GM19023 (cell line): ENCODE measurements around the gene NRARP.

Source experiments
- ATAC-seq: cut with Tn5 transposase; IDR thresholded peaks from one replicate; pipeline ENCODE4 v1.9.1; 2021; ENCODE audit warnings: mild to moderate bottlenecking, moderate library complexity; ENCODE audit not compliant: unreplicated experiment

The NRARP gene

DNA sequence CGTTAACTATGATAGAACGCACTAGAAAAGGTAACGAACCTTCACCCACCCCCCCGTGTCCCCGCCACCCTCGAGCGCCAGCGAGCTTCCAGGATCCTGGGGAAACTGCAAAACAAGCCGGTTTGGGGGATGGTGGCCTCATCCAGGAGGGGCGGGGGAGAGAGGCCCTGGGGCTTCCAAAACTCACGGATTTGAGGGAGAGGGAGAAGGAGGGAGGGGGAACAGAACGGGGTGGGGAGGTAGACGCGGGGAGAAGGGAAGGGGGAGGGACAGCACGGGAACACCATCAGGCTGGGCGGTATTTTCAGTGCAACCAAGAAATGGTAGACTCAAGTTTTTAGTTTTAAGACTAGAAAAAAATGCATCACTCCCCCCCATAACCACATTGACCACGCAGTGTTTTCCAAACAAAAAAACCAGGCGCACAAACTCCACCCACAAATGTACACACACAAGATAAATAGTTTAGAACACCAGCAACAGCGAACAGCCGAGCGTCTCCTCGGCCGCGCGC lies 1.4 kb downstream of the NRARP start:
- no peak for ATAC-seq

DNA sequence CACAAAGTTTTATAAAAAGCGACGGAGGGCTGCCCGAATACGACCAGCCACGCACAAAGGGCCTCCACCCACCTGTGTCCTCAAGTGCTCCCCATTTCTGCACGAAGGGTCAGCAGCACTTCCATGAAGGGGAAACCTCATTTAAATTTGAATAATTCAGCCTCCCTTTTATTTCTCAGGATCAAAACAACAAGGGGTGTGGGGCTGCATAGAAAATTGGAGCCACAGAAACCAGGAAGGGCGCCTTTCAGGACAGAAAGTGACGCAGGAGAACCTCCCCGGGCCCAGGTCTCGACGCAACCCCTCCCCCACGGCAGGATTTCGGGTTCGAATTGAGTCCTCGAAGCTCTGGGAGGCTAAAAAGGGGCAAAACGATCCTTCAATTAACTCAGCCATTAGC lies 2.1 kb downstream of the NRARP start:
- ATAC-seq: no peak

DNA sequence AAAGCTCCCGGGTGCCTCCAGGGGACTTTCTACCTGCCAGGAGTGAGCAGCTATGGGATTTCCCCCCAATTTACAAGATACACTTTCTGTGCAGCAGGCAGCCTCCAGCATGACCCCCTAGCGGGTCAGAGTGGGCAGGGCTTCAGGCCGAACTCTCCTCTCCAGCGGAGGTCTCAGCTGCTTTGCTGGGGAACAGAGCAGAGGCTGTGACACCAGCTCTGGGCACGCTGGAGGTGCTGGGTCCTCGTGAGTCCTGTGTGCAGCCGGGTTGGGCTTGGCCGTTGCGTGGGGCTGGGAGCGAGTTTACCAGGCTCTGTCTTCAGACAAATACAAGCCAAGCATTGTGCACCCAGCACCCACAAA lies 2.9 kb downstream of the NRARP start:
- ATAC-seq: no peak

DNA sequence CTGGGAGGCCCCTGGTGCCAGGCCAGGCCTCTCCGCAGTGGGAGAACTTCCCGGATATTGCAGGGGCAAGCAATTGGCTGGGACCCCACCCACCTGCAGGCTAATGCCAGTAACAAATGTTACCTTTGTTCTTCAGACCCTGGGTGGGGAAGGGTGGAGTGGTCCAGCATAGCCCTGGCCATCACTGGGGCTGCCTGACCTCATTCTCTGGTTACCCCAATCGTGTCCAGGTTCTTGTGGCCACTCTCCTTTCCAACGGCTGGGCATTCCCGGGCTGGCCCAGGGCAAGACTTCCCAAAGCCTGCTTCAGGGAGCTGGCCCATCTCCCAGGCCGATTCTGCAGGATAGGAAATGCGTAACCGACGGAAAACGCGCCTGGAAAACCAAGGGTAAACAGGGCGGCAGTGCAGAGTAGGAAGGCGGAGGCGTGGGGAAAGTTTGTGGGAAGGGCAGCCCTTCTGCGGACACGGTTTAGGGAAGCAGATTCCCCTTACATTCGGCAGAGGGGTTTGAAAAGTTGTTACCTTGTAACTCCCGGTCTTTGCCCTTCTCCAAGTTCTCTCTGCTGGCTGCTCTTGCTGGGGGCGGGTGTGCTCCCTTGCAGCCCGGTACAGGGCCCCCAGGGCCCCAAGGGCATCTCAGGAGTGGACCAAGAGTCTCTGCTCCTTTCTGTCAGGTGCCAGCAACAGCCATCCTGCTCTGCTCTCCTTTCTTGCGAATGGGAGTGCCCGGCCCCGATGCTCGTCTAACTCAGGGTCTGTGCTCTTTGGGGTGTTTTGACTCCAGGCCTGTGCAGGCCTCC lies 3.5 kb downstream of the NRARP start:
- ATAC-seq: no peak

DNA sequence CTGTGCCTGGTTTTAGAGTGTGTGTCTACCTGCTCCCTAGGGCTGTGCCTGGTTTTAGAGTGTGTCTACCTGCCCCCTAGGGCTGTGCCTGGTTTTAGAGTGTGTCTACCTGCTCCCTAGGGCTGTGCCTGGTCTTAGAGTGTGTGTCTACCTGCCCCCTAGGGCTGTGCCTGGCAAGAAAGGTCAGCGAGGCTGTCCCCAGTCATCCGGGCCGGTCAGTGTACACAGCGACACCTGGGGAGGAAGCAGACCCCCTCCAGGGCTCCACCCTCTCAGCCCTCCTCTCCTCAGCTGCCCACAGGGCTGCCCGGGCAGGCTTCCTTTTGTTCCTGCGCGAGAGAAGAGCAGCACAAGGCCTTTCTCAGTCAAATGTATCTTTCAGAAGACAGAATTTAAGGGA lies 4.1 kb downstream of the NRARP start:
- no peak for ATAC-seq

DNA sequence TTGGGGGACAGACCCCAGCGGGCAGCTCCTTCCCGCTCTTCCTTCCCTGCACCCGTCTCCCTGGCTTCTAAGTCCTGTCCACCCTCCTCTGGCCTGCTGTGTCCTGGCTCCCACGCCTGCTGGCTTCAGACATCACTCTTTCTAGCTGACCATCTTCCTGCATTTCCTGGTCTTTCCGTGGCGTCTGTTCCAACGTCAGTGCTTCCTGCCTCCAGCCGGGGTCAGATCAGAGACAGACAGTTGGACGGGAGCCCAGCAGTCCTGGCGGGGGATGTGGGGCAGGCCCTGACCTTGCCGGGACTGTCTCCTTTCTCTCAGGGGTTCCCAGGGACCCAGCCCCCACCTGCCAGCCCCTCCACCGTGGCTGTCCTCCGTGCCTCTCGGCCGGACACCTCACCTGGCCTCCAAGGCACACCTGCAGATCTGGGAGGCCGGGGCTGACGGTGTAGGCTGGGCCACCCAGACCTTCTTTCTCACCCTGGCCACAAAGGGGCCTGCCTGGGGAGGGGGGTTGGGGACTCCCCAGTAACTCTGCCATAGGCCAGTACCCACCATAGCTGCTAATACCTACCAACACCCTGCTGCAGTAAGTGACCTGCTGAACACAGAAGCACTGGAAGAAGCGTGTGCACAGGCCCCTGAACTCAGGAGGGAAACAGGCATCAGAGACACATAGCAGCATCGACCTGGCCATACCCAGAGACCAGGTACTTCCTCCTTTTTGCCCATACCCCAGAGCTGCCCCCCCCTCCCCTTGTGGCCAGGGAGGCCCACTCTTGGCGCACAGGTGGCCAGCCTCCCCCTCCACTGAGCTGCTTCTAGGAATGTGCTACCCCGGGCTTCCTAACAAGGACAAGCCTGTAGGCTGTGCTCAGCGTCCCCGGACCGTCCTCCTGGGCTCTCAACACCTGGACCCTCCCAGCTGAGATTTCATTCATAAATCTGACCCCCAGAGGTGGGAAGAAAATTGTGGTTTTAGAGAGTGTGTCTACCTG lies 5.1 kb downstream of the NRARP start:
- ATAC-seq: no peak

DNA sequence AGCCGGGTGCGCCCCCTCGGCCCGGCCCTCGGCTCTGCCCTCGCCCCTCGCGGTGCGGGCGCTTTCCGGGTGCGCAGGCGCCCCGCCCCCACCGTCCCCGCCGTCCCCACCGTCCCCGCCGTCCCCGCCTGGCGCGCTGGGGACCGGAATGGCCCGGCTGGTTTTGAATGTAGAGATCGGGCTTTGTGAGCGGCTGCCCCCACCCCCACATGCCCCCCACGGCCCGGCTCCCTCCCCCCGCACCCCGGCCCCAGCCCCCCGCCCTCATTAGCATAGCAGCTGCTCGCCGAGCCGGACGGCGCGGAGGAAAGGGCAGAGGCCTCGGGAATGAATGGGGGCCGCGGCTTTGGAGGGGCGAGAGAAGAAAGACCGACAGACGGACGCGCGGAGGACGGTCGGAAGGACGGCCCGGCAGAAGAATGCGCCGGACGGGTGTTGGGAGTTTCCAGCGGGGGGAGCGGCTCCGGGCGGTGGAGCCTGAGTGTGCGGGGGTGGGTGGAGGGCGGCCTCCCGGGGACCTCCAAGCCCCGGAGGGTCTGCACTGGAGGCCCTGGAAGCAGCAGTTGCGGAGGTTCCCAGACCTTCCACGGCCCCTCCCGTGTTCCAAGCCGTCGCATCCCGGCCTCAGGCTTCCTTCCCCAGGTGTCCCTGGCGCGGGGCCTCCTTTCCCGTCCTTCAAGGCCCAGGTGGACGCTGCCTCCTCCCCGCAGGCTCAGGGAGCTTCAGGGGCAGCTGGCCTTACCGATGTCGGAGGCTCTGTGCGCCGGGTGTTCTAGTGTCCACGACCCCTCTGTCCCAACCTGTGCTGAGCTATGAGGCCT lies 6.0 kb downstream of the NRARP start:
- no peak for ATAC-seq

DNA sequence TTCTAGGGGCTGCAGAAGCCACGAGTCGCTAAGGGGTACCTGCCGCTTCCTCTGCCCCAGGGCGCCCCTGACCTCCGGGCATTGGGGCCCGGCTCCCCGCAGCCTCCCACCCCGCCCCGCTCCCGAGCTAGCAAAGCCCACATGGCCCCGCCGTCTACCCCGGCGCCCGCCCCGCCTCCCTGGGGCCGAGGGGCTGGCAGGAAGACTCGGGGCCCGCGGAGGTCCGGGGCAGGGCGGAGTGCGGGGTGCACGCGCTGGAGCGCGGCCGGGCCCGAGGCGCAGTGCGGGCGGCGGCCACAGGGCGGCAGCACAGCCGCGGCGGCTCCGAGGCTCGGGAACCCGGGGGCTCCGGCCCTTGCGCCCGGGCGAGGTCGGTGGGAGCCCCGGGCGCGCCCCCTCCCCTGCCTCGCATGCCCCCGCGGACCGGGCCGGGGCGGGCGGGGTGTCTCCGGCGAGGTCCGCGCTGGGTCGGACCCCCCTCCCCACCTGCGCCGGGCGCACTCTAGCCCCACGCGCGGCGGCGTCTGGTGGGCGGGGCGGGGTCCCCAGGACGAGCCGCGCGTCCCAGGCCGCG lies 6.7 kb downstream of the NRARP start:
- no peak for ATAC-seq

DNA sequence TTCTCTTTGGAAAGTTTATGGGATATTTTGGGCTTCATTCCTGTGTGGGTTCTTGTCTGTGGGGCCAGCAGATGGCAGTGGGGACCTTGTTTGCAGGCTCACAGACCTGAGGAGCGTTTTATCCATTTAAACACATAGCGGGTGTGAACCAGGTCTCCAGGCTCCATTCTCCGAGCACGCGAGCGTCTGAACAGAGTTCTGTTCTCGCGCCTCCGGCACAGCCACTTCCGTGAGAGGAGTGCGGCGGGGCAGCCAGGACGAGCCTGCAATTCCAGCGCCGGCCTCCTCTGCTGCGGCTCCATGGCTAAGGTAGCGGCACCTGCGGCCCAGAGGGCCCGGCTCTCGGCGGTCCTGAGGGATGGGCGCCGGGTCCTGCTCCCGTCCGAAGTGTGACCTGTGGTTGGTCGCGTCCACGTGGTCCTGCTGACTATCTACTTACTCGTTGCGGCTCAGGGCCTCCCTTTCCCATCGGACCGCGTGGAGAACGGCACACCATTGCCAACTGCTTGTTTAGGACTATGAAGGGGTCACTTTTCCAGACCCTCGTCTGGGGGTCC lies 7.3 kb downstream of the NRARP start:
- no peak for ATAC-seq

DNA sequence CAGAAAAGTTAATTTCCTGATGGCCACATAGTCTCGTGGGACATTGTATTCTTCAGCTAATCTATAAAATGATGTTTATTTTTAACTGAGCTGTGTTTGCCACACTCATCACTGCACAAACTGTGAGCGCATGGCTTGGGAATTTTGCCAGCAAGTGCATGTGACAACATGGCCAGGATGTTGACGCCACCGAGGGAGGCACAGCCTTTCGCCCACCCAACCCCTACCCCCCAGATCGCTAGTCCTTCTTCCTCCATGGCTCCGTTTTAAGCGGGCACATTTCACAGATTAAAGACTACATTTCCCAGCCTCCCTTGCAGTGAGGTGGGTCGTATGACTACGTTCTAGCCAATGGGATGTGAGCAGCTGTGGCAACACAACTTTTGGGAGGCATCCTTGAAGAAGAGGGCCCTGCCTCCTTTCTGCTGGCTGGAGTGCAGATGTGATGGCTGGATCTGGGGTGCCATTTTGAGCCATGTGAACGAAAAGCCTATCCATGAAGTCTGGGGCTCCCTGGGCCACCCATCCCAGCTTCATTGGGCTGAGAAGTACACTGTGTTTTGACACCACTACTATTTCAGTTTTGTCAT lies 7.9 kb downstream of the NRARP start:
- ATAC-seq: no peak

DNA sequence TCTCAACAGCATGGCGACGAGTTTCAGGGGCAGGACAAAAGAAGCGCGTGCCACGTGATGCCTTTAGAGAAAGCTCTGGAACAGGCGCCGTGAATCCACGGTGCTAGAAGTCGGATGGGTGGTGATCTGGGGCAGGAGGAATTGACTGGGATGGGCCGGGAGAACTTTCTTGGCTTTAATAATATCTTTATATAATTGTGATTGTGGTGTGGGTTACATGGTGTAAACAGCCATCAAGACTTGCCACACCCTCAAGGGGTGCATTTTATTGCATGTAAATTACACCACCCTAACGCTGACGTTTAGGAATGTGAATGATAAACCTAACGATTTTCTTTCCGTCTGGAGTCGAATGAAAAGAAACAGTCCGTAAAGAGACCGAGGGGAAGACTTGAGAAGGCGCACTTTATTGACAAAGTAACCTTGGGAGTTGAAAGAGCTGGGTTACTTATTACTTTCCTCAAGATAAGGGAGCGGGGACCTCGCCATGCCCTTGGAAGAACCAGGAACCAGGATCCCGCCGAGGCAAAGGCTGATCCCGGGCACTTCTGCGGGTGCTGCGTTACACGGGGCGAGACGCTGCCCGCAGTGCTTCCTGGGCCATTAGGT lies 8.5 kb downstream of the NRARP start:
- ATAC-seq: no peak

DNA sequence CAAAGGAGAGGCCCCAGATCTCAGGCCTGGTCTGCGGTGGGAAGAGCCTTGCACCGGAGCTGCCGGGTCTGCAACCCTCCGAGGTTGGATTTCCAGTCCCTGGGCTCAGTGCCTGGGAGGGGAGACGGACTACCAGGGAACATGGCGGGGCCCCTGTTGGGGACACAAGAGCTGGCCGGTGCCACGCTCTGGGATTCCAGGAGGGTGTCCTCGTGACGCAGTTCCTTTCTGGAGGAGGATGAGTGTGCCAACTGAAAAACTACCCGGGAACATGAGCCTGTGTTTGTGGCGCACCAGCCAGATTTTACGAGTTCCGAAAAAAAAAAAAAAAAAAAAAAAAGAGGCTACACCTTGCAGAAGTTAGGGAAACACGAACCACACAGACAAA lies 9.0 kb downstream of the NRARP start:
- no peak for ATAC-seq

DNA sequence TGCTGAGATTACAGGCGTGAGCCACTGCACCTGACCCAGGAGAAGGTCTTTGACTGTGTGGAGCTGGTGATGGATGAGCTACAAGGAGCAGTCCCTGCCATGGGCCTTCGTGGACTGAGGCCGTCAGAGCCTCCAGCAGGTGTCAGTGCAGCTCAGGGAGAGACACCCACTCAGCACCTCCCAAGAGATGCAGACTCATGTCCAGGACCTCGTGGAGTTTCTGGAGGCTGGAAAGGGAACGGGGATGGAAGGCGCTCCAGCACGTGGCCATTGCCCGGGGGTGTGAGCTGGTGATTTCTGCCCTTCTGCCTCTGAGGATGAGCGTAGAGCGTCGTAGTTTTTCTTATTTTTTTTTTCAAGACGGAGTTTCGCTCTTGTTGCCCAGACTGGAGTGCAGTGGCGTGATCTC lies 15.1 kb downstream of the NRARP start:
- no peak for ATAC-seq

DNA sequence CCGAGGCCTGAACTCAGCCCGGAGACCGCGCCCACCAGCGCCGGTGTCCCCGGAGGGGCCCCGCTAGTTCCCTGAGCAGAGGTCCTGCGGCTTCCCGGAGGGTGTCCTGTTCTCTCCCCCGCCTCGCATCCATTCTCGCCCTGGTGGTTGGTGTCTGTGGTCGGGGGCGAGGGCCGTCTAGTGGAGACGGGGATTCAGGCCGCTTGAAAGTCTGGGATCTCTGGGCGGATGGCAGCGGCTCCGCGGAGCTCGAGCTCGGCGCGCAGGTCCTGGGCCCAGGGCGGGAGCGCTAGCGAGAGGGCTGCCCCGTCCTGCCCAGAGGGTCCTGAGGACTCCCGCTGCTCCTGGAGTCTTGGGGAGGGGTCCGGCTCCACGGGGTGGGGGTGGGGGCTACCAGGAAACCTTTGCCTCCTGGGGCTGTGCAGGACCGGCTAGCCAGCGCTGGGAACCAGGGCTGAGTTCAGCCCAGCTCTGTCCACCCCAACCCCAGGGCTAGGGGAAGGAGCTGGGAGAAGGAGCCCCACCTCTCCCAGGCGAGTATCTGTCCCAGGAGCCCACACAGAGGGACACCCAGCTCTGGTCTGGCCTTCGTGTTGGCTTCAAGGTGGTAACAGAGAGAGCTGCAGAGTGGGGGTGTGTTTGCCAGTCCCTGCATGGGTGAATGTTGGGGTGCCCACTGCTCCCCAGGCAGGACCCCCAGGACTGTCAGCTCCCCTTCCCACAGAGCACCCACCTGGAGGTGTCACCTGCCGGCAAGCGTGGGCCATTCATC lies 20.5 kb downstream of the NRARP start:
- ATAC-seq: no peak

DNA sequence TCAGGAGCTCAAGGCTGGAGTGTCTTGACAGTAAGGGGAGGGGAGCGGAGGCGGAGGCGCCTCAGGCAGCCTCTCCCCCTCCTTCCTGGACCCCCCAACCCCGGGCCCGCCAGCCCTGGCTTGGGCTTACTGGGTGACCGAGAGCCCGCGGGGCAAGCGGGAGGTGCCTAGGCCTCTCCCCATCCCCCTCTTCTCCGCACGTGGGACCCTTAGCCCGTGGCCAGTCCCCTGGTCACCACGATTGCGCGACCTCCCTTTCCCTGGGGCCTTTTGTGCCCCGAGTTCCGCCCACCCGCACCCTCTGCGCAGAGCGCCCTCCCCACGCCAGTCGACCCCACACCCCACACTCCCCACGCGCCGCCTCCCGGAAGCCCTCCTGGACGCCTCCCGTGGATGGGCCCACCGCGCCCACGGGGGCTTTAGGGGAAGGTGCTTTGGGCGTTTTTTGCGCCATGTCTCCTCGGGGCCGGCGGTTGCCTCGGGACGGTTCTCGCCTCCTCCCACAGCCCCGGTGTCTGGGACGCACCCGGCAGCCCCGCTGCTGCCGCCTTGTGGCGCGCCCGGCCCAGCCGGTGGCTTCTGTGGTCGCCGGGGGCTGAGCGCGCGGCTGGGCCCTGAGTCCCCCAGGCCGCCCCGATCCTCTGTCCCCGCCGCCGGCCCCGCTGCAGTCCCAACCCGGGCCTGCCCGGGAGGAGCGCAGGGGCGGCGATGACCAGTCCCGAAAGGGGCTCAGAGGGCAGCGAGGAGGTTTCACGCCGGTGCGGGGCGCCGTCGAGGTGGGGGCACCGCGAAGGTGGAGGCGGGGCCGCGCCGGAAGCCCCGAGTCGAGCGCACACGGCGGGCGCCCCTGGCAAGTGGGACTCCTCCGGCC lies 21.4 kb downstream of the NRARP start:
- no peak for ATAC-seq

DNA sequence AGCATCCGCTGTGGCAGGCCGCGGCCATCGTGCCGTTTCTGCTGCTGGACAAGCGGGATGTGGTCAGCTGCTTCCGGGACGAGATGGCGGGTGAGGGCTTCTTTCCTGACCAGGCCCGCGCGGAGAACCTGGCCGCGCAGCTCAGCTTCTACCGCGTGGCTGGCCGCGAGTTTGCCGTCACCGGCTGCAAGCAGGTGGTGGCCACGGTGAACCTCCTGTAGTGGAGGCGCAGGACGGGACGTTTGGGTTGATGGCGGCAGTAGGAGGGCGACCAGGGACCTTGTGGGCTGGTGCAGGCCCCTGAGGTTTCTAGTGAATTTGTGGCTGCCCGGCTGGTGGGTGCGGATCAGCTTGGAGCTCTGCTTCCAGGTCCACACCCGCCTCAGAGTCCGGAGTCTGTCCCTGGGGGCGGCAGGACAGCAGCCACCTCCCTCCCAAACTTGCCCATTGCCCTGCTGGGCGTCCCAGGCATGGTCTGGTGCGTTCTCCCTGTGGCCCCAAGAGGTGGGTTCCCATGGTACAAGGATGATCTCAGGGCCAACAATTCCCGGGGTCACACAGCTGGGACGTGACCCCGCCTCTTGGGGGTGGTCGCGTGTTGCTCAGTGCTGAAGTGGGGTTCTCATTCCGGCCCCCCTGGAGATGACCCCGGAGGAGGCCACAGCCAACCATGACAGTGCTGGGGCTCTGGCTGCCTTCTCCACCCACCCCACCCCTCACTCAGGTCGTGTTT lies 22.2 kb downstream of the NRARP start:
- no peak for ATAC-seq
